GM12874 (cell line): ENCODE data around the gene DGKK.

ENCODE experiments used
- TF ChIP-seq, protein P1 (sequence below): IDR thresholded peaks from 2 replicates; pipeline ENCODE4 v1.5.1; 2011; ENCODE audit warnings: low read depth, mild to moderate bottlenecking, control low read depth, low read length, moderate library complexity; ENCODE audit not compliant: insufficient read depth

Gene DGKK

GRCh38 chrX:50448565-50448964 is 22.1 kb downstream of the DGKK start:
- TF ChIP-seq, protein P1, sequence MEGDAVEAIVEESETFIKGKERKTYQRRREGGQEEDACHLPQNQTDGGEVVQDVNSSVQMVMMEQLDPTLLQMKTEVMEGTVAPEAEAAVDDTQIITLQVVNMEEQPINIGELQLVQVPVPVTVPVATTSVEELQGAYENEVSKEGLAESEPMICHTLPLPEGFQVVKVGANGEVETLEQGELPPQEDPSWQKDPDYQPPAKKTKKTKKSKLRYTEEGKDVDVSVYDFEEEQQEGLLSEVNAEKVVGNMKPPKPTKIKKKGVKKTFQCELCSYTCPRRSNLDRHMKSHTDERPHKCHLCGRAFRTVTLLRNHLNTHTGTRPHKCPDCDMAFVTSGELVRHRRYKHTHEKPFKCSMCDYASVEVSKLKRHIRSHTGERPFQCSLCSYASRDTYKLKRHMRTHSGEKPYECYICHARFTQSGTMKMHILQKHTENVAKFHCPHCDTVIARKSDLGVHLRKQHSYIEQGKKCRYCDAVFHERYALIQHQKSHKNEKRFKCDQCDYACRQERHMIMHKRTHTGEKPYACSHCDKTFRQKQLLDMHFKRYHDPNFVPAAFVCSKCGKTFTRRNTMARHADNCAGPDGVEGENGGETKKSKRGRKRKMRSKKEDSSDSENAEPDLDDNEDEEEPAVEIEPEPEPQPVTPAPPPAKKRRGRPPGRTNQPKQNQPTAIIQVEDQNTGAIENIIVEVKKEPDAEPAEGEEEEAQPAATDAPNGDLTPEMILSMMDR = 0 out of 2 replicates have a peak, but pooled peaks have one; percentile 19

DNA sequence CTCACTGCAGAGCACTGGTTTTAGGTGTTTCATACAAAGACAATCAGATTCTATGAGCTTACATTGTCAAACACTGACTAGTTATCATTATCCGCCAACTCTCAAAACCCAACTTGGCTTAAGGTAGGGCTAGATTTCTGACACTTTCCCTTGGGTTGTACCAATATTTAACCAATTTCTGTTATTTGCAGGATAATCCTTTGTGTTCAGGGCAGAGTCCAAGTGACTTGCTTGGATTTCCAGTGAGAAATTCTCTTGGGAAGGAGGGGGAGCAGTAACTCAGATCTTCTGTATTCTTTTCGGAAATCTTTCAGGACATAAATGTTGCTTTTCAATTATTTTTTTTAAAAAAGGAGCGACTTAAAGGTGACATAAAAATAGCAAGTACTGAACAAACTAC is 23.1 kb downstream of the DGKK start:
- TF ChIP-seq, protein P1 = no peak

DNA sequence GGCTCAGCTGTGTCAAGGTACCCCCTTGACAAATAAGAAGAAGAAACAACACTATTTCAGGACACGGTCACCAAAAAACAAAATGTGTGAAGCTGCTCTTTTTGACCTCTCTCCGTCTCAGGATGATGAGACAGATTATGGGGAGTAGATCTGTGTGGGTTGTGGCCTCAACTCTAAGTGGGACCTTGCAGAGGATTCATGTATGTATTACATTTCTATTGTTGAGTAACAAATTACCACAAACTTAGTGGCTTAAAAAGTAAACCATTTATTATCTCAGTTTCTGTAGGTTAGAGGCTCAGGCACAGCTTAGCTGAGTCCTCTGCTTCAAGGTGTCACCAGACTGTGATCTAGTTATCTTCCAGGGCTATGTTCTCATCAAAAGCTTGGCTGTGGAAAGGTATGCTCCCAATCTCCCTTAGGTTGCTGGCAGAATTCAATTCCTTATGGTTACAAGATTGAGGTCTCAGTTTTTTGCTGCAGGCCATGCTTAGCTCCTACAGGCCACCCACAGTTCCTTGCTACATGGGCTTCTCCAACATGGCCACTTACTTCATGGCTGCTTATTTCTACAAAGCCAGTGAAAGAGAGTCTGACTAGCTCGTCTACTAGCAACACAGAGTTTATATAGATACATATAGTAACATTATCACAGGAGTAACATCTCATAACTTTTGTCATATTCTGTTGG is 28.1 kb downstream of the DGKK start:
- TF ChIP-seq, protein P1 = no peak

DNA sequence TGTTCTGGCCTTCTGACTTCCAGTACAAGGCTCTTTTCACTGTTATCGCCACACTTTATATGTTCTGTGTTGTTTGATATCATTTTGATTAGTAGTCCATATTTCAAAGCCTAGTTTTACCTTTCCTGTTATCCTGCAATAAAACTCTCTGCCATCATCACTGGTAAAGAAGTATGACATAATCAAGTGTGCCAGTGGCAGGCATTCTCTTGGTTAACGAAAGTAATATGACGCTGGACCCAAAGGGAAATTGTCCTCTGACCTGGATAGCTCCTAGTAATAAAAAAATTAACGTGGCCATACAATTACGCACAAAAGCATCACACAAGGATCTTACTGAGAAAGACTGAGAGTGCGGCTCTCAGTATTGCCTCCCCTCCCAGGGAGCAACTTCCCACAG is 33.8 kb downstream of the DGKK start:
- TF ChIP-seq, protein P1 = no peak

- TF ChIP-seq, protein P1 = no peak
These were observed 37.8 kb downstream of the DGKK start for GRCh38 chrX:50432829-50433289.

GRCh38 chrX:50431623-50432022 is 39.0 kb downstream of the DGKK start:
- TF ChIP-seq, protein P1 = no peak

GRCh38 chrX:50430917-50431575 is 39.6 kb downstream of the DGKK start:
- TF ChIP-seq, protein P1 = no peak
